ENCODE results near the gene UTY.
"Not testable (repeated sequence)": the region's sequence is repeated elsewhere in the genome, so short reads cannot be mapped to it uniquely, and the experiment has no call there.

Gene UTY

GRCh38 chrY:13299411-13299810 lies 180.4 kb downstream of the UTY start:
- no peak for DNase-seq (ENCODE audit: low read depth in 2 of 2)

- DNase-seq (ENCODE audit: low read depth in 2 of 2): no peak
Observed at GRCh38 chrY:13296176-13296890, 183.5 kb downstream of the UTY start.

GRCh38 chrY:13295026-13295425 lies 184.8 kb downstream of the UTY start:
- no peak for DNase-seq (ENCODE audit: low read depth in 2 of 2)

GRCh38 chrY:13291199-13291598 lies 188.6 kb downstream of the UTY start:
- DNase-seq (ENCODE audit: low read depth in 2 of 2): no peak

- DNase-seq (ENCODE audit: low read depth in 2 of 2): not testable (repeated sequence)
Observed at GRCh38 chrY:13282151-13283054, 197.4 kb downstream of the UTY start.

- DNase-seq (ENCODE audit: low read depth in 2 of 2): no peak
Observed at GRCh38 chrY:13279561-13279960, 200.3 kb downstream of the UTY start.

- no peak for DNase-seq (ENCODE audit: low read depth in 2 of 2)
Observed at GRCh38 chrY:13271706-13272105, 208.1 kb downstream of the UTY start.

GRCh38 chrY:13253941-13254440 lies 225.8 kb downstream of the UTY start:
- DNase-seq (ENCODE audit: low read depth in 2 of 2): not testable (repeated sequence)

GRCh38 chrY:13250421-13250820 lies 229.4 kb downstream of the UTY start:
- DNase-seq (ENCODE audit: low read depth in 2 of 2): no peak

- DNase-seq (ENCODE audit: low read depth in 2 of 2): no peak
Observed at GRCh38 chrY:13243716-13244115, 236.1 kb downstream of the UTY start.

- no peak for DNase-seq (ENCODE audit: low read depth in 2 of 2)
Observed at GRCh38 chrY:13233901-13234300, 245.9 kb downstream of the UTY start.

- DNase-seq (ENCODE audit: low read depth in 2 of 2): no peak
Observed at GRCh38 chrY:13233118-13233517, 246.7 kb downstream of the UTY start.

- no peak for DNase-seq (ENCODE audit: low read depth in 2 of 2)
Observed at GRCh38 chrY:13227354-13227953, 252.4 kb downstream of the UTY start.

GRCh38 chrY:13210961-13211646 lies 268.7 kb downstream of the UTY start:
- DNase-seq (ENCODE audit: low read depth in 2 of 2): no peak

GRCh38 chrY:13205214-13205613 lies 274.6 kb downstream of the UTY start:
- DNase-seq (ENCODE audit: low read depth in 2 of 2): no peak

All from stimulated activated CD8-positive, alpha-beta memory T cell treated with anti-CD3 and anti-CD28 coated beads, Interleukin-2, amount 100 ng/mL, for 1 hour (primary cell).